Measurements from ENCODE around the gene ST3GAL4. TPM values are rescaled to one million over a fixed set of nuclear protein-coding genes. Genes with fewer than 3 reads are reported as not detected.

The ST3GAL4 gene
- total and polyA plus RNA-seq, 9 of the 15 experiments (the other 6 are each of a cell fraction or from before 2014, with no cell fraction given) = 0.27 to 22.9 (median 10.5) TPM

DNA sequence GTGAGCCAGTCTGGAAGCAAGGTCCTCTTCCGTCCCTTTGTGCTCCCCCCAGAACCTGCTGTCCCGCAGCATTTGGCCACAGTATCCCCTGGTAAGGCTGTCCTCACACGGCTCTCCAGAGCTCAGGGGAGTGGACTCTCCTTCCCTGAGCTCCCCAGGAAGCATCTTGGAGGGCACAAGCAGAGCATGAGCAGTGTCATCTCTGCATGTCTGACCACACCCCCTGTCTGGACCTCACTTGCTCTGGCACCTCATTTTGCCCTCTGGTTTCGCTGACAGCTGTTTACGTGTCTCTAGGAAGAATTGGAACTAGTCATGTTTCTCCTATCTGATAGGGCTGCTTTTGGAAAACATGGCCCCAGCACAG lies 36.1 kb upstream of the ST3GAL4 start:
- intact Hi-C loops (cut with micrococcal nuclease) = no loop called here
- Histone ChIP-seq H3K36me3 (ENCODE audit: control insufficient read depth, insufficient read depth, low read length) (no peaks in the 10 kb centered on the region), H3K9me1 (ENCODE audit: control insufficient read depth, insufficient read depth, low read length) (no peaks in the 10 kb centered on the region), H3K79me2 (ENCODE audit: control insufficient read depth, insufficient read depth, low read length) (no peaks in the 10 kb centered on the region), H3K9me3 (replicated peaks; ENCODE audit: control insufficient read depth, insufficient read depth, low read depth, low read length) (no peaks in the 10 kb centered on the region), H3K27ac (ENCODE audit: extremely low read depth, low read depth, low read length) (no peak overlapping the region), H3K27me3 (ENCODE audit: control insufficient read depth in 2 of 2, insufficient read depth in 2 of 2, low read length in 2 of 2) (no peaks in the 10 kb centered on the region), H3K4me3 (no peak overlapping the region), H3K4me2 (ENCODE audit: insufficient read depth, low read length) (no peak overlapping the region), H2AFZ (ENCODE audit: low read depth, low read length) (no peak overlapping the region), H4K20me1 (replicated peaks; ENCODE audit: control insufficient read depth, insufficient read depth, low read length) (peaks cover 3% of the 10 kb centered on the region; the same call in 1 of the 2 replicates), H3K4me1 (replicated peaks in 1 of 2; ENCODE audit: control insufficient read depth in 2 of 2, insufficient read depth in 2 of 2, low read length in 2 of 2) (no peaks in the 10 kb centered on the region; a peak in 2 of 5 replicates), H3K9ac (ENCODE audit: insufficient read depth in 1 of 2, low read depth in 2 of 2, low read length in 2 of 2) (no peak overlapping the region)
- DNase-seq (ENCODE audit: extremely low read depth in 1 of 4, low spot score in 3 of 4) (no peak), FAIRE-seq (no peak), ATAC-seq (no peak)
- BruUV-seq (replicated peaks) = no TSS peak
- ChIA-PET POLR2A (interaction anchor here (0.6 to 1.5 kb wide), 3 partner anchors 15 to 101 kb away, joined by 3 to 6 read pairs (median 3); partner anchors contain the start of gene DCPS), CTCF (ENCODE audit: low intra/inter-chr PET ratio) (no interaction called here)
- 78% methylated on average over 5 of the region's 5 CpGs for WGBS (ENCODE audit: insufficient coverage, low coverage, missing lambda C conversion rate)
- in situ Hi-C loops (cut with MboI) = loop anchor here (25.0 kb wide), 2 partner anchors 93 to 668 kb away; no protein-coding TSS in a partner anchor
- TF ChIP-seq, protein P1, sequence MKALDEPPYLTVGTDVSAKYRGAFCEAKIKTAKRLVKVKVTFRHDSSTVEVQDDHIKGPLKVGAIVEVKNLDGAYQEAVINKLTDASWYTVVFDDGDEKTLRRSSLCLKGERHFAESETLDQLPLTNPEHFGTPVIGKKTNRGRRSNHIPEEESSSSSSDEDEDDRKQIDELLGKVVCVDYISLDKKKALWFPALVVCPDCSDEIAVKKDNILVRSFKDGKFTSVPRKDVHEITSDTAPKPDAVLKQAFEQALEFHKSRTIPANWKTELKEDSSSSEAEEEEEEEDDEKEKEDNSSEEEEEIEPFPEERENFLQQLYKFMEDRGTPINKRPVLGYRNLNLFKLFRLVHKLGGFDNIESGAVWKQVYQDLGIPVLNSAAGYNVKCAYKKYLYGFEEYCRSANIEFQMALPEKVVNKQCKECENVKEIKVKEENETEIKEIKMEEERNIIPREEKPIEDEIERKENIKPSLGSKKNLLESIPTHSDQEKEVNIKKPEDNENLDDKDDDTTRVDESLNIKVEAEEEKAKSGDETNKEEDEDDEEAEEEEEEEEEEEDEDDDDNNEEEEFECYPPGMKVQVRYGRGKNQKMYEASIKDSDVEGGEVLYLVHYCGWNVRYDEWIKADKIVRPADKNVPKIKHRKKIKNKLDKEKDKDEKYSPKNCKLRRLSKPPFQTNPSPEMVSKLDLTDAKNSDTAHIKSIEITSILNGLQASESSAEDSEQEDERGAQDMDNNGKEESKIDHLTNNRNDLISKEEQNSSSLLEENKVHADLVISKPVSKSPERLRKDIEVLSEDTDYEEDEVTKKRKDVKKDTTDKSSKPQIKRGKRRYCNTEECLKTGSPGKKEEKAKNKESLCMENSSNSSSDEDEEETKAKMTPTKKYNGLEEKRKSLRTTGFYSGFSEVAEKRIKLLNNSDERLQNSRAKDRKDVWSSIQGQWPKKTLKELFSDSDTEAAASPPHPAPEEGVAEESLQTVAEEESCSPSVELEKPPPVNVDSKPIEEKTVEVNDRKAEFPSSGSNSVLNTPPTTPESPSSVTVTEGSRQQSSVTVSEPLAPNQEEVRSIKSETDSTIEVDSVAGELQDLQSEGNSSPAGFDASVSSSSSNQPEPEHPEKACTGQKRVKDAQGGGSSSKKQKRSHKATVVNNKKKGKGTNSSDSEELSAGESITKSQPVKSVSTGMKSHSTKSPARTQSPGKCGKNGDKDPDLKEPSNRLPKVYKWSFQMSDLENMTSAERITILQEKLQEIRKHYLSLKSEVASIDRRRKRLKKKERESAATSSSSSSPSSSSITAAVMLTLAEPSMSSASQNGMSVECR (CRISPR knock-in tag; IDR thresholded peaks at IDR 0.05) = no peak
- TF ChIP-seq, protein P2, sequence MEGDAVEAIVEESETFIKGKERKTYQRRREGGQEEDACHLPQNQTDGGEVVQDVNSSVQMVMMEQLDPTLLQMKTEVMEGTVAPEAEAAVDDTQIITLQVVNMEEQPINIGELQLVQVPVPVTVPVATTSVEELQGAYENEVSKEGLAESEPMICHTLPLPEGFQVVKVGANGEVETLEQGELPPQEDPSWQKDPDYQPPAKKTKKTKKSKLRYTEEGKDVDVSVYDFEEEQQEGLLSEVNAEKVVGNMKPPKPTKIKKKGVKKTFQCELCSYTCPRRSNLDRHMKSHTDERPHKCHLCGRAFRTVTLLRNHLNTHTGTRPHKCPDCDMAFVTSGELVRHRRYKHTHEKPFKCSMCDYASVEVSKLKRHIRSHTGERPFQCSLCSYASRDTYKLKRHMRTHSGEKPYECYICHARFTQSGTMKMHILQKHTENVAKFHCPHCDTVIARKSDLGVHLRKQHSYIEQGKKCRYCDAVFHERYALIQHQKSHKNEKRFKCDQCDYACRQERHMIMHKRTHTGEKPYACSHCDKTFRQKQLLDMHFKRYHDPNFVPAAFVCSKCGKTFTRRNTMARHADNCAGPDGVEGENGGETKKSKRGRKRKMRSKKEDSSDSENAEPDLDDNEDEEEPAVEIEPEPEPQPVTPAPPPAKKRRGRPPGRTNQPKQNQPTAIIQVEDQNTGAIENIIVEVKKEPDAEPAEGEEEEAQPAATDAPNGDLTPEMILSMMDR (IDR thresholded peaks at IDR 0.05 in 2 of 3, conservative IDR thresholded peaks at IDR 0.05 in 1 of 3; ENCODE audit: insufficient read depth in 2 of 3, low read depth in 1 of 3, low read length in 3 of 3) = no peak
- TF ChIP-seq NCOR1 (IDR thresholded peaks at IDR 0.05) (no peak), CHD2 (IDR thresholded peaks at IDR 0.05; ENCODE audit: low read depth, low read length) (no peak), DNMT1 (IDR thresholded peaks at IDR 0.05) (no peak), ZNF586 (CRISPR knock-in tag; conservative IDR thresholded peaks at IDR 0.05) (no peak), HDGF (IDR thresholded peaks at IDR 0.05) (no peak), HNRNPUL1 (IDR thresholded peaks at IDR 0.05; ENCODE audit: low read length) (no peak), ZNF696 (CRISPR knock-in tag; conservative IDR thresholded peaks at IDR 0.05) (no peak)
- TF ChIP-seq, protein P3, sequence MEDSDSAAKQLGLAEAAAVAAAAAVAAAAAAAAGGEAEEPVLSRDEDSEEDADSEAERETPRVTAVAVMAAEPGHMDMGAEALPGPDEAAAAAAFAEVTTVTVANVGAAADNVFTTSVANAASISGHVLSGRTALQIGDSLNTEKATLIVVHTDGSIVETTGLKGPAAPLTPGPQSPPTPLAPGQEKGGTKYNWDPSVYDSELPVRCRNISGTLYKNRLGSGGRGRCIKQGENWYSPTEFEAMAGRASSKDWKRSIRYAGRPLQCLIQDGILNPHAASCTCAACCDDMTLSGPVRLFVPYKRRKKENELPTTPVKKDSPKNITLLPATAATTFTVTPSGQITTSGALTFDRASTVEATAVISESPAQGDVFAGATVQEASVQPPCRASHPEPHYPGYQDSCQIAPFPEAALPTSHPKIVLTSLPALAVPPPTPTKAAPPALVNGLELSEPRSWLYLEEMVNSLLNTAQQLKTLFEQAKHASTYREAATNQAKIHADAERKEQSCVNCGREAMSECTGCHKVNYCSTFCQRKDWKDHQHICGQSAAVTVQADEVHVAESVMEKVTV (CRISPR knock-in tag; IDR thresholded peaks at IDR 0.05) = no peak
- TF ChIP-seq, protein P4, sequence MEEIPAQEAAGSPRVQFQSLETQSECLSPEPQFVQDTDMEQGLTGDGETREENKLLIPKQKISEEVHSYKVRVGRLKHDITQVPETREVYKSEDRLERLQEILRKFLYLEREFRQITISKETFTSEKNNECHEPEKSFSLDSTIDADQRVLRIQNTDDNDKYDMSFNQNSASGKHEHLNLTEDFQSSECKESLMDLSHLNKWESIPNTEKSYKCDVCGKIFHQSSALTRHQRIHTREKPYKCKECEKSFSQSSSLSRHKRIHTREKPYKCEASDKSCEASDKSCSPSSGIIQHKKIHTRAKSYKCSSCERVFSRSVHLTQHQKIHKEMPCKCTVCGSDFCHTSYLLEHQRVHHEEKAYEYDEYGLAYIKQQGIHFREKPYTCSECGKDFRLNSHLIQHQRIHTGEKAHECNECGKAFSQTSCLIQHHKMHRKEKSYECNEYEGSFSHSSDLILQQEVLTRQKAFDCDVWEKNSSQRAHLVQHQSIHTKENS (CRISPR knock-in tag; IDR thresholded peaks at IDR 0.05) = no peak

Measured in K562 (cell line).